HG03108 (cell line): ENCODE measurements around the gene HOXC5.
A peak's percentile ranks its signal among the peaks of the same experiment; 100 is the strongest.
"Not testable (repeated sequence)": the region's sequence is repeated elsewhere in the genome, so short reads cannot be mapped to it uniquely, and the experiment has no call there.

Experiments used
- ATAC-seq: cut with Tn5 transposase; IDR thresholded peaks from one replicate; pipeline ENCODE4 v1.9.1; 2021; ENCODE audit warnings: moderate library complexity; ENCODE audit not compliant: unreplicated experiment

Gene HOXC5

DNA sequence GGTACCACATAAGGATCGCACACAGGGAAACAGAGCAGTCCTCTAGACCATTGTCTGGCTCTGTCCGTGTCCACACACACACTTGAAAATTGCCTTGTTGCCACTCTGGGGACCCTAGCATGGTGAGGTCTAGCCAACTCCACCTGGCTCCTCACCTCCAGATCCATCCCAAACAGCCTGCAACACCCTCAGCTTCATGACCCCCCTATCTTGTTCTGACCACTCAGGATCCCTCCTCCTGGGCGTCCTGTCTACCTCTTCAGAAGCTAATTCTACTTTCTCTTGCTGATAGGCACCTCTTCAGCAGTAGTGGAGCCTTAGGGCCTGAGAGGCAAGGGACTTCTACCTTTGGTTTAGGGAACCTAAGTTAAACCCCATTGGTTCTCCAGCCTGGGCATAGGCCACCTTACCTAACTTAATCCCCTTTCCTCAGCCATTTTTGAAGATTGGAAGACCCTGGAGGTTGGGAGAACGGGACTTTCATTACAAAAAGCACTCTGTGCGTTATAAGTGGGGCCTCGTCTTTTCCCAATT is 697 bp upstream of the HOXC5 start:
- no peak for ATAC-seq

DNA sequence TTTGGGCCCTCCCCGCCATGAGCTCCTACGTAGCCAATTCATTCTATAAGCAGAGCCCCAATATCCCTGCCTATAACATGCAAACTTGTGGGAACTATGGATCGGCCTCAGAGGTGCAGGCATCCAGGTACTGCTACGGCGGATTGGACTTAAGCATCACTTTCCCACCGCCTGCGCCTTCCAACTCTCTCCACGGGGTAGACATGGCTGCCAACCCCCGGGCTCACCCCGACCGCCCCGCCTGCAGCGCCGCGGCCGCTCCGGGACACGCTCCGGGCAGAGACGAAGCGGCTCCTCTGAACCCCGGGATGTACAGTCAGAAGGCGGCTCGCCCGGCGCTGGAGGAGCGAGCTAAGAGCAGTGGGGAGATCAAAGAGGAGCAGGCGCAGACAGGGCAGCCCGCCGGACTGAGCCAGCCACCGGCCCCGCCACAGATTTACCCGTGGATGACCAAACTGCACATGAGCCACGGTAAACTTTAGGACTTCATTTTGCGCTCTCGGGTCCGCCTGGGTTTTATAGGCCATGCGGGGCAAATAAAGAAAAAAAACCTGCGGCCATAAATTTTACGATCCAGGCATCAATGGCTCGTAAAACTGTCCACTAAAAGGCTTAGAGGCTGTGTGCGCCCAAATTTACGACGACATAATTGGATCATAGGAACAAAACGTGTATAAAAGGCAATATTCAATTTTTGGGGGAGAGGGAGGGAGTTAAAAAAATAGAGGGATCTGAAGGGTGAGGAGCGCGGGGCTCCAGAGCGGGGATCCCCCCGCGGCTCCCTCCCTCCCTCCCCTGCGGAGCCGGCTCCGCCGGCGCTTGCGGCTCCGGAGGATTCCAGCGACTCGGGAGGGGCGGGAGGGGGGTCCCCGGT is 493 bp downstream of the HOXC5 start:
- no peak for ATAC-seq

DNA sequence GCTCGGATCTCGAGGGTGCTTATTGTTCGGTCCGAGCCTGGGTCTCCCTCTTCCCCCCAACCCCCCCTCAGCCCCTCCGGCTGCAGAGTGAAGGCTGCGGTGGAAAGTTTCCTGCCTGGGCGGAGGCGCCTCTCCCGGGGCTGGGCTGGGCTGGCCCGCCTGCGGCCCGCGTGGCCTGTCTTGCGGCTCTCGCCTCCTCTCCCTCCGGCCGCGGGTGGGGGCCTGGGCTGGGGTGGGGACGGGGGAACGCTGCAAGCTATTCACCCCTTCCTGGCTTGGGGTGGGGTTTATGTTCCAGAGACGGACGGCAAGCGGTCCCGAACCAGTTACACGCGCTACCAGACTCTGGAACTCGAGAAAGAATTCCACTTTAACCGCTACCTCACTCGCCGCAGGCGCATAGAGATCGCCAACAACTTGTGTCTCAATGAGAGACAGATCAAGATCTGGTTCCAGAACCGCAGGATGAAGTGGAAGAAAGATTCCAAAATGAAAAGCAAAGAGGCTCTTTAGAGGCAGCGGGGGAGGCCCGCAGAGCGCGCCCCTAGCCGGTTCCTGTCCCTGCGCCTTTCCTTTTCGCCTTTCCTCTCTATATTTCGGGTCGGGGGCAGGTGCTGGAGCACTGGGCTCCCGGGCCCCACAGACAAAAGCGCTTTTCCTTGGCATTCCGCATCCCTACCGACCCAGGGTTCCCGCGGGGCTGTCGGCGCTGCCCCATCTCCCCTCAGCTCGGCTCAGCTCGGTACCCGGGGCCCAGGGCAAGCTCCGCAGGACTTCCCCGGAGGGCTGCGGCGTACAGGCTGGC is 1.3 kb downstream of the HOXC5 start:
- no peak for ATAC-seq

DNA sequence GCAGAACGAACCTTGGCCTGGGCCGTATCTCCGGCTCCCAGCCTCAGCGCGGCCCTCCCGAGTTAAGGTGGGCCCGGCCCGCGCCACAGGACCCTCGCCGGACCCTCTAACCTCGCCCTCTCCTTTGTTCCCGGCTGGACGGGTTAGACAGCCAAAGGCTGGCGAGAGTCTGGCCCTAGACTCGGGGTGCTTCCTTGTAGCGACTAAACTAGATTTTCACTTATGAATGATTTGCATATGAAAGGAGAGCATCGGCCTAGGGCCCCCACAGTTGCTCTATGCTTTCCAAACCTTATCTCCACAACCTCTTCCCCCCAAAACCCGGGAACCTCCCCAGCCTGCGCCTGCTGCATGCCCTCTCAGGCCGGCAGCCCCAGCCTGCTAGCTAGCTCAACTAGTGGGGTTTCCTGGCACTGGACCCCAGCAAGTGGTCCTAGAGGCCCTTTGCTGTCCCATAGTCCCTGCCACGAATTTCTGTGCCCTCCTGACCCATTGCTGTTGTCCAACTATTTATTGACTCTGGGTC is 2.0 kb downstream of the HOXC5 start:
- ATAC-seq, result no peak

DNA sequence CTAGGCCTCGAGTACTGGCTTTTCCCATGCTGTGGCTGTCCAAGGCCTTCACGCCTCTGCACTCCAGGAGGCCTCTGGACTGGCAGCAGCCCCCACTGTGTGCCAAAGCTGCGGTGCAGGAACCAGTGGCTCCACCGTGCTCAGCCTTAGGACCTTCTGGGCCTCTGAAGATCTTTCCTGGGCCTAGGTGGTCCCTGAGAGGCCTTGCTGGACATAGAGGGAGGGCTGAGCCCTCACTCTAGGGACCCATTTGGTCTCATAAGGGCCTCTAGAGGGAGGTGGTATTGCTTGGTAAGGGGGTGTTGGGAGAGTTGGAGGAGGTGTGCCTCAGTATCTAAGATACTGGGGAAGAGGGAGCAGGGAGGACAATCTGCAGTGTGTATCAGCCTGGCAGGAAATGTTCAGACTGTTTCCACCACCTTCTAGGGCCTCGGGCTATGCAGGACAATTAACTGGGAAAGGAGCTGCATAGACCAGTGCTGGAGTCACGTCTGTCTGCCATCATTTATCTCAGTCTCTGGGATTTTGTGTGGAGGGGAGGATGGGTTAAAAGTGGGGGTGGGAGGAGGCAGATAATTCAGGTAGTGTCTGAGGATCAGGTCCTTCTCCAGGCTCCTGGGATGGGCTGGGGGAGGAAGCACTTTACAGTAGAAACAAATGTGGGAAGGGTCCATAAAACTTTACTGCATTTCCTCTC is 2.9 kb downstream of the HOXC5 start:
- ATAC-seq, result no peak

DNA sequence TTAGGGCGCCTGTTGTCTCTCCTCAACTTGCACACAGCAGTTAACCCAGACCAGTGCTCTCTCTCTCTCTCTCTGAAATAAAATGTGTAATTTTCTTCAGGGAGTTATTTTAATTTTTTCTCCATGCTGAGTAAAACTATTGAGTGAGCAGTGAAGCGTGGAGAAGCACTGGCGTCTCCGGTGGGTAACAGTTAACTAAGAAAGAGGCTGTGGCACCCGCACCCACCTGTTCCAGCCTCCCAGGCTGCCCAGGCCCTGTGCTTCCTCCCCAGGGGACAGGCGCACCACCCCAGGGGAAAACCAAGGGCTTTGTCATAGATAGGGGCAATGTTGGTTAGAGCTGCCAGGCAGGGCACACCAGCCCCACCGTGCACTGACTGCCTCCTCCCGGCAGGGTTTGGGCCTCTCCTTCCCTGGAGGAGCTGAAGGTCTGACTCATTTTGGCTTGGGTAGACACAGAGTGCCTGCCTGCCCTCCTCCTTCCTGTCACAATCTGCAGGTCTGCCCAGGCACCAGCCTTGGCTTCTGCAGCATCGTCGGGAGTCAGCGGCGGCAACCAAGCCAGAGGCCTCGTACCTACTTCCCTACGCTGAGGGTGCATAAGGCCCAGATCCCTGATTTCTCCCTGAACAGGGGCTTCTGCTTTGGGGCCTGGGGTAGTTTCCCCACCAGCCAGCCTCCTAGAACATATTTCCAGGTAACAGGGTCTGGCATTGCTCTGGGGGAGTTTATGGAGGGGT is 3.9 kb downstream of the HOXC5 start:
- ATAC-seq, result peak; percentile 69

DNA sequence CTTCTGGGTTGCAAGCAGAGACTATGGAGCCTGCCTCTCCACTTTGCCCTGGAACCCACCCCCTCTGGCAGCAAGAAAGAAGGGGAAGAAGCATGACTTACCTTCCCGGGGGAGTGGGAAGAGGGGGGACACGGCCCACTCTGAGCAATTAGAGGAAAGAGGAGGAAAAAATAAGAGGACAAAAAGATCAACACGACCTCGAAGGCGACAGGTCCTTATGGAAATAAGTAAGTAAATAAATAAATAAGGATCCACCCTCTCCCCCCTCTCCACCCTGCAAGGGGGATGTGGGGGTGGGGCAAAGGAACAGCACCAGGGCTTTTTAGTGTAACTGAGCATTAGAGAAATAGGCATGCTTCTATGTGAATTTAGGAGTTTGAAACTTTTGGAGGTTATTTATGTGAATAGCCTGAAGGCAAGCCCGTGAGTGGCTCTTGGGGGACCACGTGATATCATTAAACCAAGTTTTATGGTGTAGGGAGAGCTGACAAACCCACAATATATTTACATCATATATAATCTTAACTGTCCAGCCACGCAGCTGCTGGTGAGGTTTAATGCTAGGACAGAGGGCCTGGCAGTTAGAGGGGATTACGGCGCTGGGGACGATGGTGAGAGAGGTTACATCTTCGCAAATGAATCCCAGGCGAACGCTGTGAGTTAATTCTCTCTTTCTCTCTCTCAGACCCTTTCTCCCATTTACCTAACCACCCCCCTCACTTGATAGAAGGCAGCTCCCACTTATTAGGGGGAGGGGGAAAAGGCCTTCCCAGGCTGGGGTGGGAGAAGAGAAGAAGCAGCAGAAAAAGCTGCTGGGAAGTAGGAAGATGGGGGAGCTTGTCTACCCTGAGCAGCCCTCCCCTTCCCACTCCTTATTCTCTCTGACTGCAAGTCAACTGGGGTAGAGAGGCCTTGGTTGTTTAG is 4.8 kb downstream of the HOXC5 start:
- no peak for ATAC-seq

DNA sequence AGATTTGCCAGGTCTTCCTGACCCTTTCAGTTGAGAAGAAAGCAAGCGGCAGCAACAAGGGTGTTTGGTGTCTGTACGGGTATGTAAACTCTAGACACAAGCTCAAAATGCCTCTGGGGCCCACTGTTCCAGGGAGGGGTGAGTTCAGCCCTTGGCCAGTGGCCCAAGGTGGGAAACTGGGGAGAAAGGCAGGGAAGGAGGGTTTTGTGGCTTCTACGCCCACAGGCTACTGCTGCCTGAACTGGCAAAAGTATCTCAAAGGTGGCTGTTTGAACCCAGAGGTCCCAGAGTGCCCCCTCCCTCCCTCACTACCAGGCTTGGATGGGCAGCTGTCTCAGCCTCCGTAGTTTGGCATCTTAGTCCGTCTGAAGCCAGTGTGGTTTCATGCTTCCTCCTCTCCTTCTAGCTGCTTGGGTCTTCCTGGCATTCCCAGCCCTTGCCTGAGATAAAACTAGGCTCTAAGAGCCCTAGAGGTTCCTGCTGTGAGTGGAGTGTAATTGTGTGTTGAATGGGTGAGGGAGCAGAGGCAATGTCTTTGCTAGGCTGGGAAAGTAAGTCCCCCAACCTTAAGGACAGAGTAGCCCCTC is 5.5 kb downstream of the HOXC5 start:
- no peak for ATAC-seq

DNA sequence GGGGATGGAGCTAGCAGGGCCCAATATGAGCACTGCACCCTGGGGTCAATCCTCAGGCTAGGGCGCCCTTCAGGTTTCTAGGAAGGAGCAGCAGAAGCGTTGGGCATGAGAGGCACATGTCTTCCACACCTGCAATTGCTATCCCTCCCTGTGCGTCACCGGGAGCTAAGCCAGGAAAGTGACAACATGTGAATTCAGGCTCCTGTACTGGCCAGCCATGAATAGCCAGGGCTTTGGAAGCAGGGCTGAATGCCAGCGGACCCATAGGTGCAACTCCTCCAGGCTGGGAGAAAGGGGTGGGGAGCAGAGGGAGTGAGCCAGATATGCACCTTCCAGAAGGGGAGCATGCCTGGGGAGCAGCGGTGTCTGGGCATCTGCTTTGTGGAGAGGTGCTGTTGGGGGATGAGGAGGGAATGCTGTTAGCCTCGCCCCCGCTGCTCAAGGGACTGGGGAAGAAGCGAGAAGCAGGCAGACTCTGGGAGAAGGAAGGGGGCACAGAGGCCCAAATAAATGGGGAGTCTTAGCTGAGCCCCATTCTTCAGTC is 6.1 kb downstream of the HOXC5 start:
- no peak for ATAC-seq

DNA sequence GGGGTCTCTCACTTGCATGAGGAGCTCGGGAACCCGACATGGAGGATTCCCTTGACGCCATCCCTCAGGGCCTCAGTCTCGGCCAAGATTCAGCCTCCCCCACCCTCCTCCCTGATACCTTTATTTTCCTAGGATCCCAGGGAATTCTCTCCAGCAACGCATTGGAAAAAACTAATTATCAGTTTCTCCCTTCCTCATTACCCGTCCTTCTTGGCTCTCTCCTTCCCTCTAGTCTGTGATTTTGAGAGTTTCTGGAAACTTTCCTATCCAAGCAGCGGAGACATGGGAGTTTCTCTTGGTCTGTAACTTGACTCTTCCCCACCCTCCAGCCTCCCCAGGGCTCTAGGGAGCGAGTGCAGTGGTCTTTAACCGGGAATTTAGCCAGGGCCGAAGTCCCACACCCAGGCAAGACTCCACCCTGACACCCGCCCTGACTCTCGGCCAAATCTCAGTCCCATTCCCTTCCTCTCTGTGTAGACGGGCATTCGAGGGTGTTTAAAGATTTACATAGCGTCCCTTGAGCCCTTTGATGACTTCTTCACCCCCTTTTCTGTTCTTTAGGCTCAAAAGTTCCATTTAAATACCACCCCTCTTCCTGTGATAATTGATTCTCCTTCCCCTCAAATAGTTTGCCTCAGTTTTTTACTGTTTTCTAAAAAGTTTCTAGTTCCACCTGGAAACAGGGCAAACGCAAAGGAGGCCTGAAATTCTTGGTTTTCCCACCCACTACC is 6.7 kb downstream of the HOXC5 start:
- ATAC-seq, result no peak

DNA sequence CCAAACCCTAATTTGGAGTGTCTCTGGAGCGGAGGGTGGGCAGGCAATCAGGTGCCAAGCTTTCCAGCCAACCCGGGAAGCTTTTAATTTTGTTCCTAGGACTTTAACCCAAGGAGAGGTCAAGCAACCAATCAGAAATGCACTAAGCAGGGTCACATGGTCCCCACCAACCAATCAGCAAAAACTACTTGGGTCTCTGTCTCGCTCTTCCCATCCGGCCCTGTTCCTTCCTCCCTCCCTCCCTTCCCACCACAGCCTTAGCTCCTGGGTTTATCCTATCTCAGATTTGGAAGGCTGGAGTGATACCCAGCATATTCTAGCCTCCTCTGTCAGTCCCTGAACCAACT is 7.3 kb downstream of the HOXC5 start:
- ATAC-seq, result no peak

DNA sequence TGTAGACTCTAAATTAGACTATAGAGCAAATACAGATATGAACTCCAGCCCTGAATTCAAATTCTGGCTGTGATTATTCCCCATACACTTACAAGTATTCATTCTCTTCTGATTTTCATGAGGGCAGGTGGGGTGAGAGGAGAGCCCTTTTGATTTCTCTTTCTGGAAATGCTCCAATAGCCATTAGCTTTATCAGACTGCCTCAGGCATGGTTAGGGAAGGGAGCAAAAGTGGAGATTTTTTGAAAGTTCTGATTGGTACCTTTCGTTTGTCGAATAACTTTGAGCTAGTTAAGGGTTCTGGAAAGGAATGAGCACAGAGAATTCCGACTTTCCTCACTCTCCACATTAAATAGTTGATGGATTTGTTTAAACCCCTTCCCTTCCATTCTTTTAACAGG is 7.8 kb downstream of the HOXC5 start:
- no peak for ATAC-seq

DNA sequence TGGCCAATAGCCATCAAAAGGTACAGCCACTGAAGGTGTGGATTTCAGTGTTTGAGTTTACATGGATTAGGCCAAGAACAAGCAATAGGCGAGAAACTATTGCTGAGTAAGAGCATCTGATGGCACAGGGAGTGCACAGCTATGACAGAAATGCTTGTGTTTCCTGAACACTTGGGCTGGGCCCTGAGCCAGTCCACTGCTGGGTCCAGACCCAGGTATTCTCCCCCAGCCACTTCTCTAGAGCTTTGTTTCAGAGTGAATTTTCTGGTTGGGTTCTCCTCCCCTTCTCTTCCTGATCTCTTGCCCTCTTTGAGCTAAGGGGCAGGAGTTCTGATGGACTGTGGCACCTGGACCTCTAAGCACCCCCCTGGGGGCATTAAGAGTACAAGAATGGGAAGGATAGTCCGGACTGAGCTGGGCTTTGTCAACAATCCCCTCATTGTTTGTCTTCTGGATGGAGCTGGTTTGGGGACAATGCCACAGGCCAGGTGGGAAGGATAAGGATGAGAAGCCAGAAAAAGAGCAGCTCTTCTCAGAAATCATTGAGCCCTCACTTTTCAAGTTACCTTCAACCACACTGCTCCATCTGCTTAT is 8.3 kb downstream of the HOXC5 start:
- ATAC-seq, result no peak

DNA sequence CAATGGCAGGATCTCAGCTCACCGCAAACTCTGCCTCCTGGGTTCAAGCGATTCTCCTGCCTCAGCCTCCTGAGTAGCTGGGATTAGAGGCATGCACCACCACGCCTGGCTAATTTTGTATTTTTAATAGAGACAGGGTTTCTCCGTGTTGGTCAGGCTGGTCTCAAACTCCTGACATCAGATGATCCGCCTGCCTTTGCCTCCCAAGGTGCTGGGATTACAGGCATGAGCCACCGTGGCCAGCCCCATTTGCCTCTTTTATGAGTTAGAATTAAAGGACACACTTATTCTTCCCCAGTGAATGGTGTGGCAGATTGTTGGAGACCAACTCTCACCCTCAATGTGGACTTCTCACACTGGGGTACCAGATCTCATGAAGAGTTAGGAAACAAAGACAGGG is 9.2 kb downstream of the HOXC5 start:
- not testable (repeated sequence) for ATAC-seq

DNA sequence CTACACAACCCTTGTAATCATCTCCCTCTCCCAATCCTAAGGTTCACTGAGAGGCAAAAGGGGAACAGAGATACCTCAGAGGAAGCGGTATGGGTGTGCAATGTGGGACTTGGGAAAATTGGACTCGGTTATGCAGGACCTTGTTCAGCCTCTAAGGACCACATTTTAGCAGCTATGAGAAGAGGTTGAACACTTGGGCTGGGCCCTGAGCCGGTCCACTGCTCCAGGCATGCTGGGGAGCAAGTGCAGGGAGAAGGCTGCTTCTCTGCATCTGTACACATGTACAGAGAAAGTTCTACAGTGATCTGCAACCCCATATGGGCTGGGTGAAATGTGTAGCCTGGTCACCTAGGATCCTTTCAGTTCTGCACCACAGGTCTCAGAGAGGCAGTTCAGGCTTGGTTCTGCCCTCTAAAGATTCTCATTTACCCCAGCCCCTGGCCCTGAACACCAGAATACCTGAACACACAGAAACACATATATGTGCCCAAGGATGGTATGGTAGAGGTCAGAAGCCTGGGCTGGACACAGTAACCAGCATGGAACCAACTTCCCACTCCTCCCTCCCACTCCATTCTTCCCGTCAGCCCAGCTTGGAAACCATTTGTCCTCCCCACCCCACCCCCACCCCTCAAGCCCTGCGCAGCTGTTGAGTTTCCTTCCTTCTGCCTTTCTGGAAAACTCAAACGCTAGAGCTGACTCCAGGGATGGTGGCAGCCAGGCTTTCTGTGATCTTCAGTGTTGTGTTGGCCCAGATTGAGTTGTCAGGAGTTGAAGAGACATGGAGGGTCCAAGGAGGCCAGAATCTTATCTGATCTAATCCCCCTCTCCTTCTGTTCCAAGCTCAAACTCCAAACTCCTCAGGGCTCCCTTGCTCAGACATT is 10.4 kb downstream of the HOXC5 start:
- no peak for ATAC-seq

DNA sequence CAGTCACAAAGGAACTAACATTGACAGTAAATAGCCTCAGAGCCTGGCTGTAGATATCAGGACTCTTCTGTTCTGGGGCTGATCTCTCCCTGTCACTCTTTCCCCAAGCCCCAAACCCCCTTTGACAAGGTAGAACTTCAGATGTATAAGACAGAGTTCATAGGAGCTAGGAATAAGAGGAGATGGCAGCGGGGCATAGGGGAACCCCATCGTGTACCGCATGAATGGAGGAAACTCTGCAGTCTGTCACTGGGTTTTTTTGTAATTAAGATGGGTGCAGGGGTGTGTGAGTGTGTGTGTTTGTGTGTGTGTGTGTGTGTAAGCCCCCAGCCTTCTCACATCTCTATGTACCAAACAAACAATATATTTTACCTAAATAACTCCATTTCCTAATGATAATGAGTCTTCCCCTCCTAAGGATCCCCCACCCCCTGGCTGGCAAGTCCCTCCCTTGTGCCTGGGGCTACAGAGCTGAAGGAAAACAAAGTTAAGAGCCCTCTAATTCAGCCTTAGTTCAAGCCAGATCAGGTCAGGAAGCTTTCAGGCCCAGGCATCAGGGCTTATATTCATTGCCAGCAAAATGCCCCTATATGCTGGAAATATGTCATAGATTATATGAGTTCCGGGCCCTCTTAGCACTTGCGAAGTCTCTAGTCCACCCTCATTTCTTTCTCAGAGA is 11.7 kb downstream of the HOXC5 start:
- no peak for ATAC-seq
